Measurements from ENCODE around the gene CYB5R3. TPM values are rescaled to one million over a fixed set of nuclear protein-coding genes. Genes with fewer than 3 reads are reported as not detected.
"Not testable (repeated sequence)": the region's sequence is repeated elsewhere in the genome, so short reads cannot be mapped to it uniquely, and the experiment has no call there.

The CYB5R3 gene
- total RNA-seq, 1 donor from 2014 or later, result 87.3 TPM

DNA sequence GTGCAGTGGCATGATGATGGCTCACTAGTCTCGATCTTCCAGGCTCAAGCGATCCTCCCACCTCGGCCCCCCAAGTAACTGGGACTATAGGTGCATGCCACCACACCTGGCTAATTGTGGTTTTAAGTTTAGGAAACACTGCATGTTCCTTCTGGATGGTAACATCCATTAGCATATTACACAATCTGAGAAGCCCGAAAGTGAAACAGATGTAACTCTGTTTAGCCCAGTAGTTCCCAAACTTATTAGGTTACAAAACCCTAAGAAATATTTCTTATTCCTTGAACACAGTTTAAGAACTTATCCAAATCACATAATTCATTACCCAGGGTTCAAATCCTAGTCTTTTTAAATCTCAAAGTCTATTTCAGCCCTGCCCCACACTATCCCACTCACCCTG, 62.8 kb downstream of the CYB5R3 start:
- no peak for DNase-seq (ENCODE audit: low spot score)
- peaks cover 5% of the 10 kb centered on the region for H3K4me1 Mint-ChIP-seq (ENCODE audit: low read depth)
- H3K27ac Mint-ChIP-seq, result no peak overlapping the region
- H3K27me3 Mint-ChIP-seq (ENCODE audit: low read depth), result no peaks in the 10 kb centered on the region
- H3K9me3 Mint-ChIP-seq, result no peaks in the 10 kb centered on the region
- intact Hi-C loops (cut with micrococcal nuclease), result no loop called here
- no peak overlapping the region for H3K4me3 Mint-ChIP-seq (ENCODE audit: low read depth)
- H3K36me3 Mint-ChIP-seq (ENCODE audit: low read depth), result peaks cover 54% of the 10 kb centered on the region

DNA sequence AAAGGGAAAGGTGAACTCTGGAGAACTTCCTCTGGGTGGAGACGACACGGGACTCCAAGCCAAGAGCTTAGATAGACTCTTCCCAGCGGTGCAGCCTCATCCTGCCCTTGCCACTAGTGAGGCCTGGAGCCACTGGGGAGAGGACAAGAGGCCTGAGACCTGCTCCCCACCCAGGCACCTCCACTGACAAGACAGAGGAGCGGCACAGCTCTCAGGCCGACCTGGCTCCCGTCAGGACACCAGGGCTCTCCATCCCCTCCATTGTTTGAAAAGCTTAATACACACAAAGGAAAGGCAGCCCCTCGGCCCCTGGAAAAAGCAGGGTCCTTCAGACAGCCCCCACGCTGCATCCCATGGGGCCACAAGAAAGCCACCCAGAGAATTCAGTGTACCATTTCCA, 64.1 kb downstream of the CYB5R3 start:
- H3K9me3 Mint-ChIP-seq, result no peaks in the 10 kb centered on the region
- H3K36me3 Mint-ChIP-seq (ENCODE audit: low read depth), result peaks cover 56% of the 10 kb centered on the region
- intact Hi-C loops (cut with micrococcal nuclease), result no loop called here
- no peak overlapping the region for H3K4me3 Mint-ChIP-seq (ENCODE audit: low read depth)
- no peak for DNase-seq (ENCODE audit: low spot score)
- H3K27ac Mint-ChIP-seq, result no peak overlapping the region
- H3K27me3 Mint-ChIP-seq (ENCODE audit: low read depth), result no peaks in the 10 kb centered on the region
- H3K4me1 Mint-ChIP-seq (ENCODE audit: low read depth), result peaks cover 8% of the 10 kb centered on the region

DNA sequence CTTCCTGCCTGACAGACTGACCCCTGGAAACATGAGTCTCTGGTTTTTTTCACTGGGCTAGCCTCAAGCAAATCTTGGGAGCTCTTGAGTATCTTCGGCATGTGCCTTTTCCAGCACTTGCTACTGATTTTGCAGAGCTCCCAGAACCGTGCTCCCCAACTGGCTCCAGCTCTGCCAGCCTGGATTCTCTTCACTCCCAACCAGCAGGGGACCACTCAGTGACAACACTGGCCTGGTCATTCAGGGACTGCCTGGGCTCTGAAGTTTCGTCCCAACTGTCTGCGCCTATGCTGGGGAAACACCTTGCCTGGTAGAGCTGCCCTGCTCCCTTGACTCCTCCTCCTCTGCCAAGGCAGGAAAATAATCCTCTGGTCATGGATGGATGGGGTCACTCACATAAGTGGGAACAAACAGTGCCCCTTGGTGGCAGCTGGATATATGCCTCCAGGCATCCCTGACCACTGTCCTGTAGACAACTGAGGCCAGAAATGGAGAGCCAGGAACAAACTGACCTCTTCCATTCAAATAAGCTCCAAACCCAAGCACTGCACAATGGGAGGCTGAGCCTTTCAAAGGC, 64.7 kb downstream of the CYB5R3 start:
- H3K27ac Mint-ChIP-seq, result no peak overlapping the region
- peaks cover 8% of the 10 kb centered on the region for H3K4me1 Mint-ChIP-seq (ENCODE audit: low read depth)
- no peaks in the 10 kb centered on the region for H3K27me3 Mint-ChIP-seq (ENCODE audit: low read depth)
- H3K9me3 Mint-ChIP-seq, result no peaks in the 10 kb centered on the region
- H3K36me3 Mint-ChIP-seq (ENCODE audit: low read depth), result peaks cover 53% of the 10 kb centered on the region
- intact Hi-C loops (cut with micrococcal nuclease), result no loop called here
- DNase-seq (ENCODE audit: low spot score), result no peak
- H3K4me3 Mint-ChIP-seq (ENCODE audit: low read depth), result no peak overlapping the region

DNA sequence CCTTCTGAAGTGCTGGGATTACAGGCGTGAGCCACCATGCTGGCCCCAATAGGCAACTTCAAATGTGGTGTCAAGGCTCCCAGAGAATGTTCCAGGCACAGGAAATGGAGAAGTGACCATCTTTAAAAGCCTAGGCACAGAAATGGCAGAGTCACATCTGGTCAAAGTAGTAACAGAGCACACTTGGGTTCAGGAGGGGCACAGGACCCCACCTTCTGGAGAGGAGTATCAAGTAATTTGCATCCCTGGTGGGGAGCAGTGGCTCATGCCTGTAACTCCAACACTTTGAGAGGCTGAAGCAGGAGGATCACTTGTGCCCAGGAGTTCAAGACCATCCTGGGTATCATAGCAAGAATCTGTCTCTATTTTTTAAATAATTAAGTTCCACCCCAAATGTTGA, 66.2 kb downstream of the CYB5R3 start:
- DNase-seq (ENCODE audit: low spot score), result no peak
- Mint-ChIP-seq H3K27ac (no peak overlapping the region), H3K9me3 (no peaks in the 10 kb centered on the region), H3K4me3 (ENCODE audit: low read depth) (peak overlapping the region; percentile 62), H3K27me3 (ENCODE audit: low read depth) (no peaks in the 10 kb centered on the region), H3K4me1 (ENCODE audit: low read depth) (peaks cover 8% of the 10 kb centered on the region), H3K36me3 (ENCODE audit: low read depth) (peaks cover 56% of the 10 kb centered on the region)
- intact Hi-C loops (cut with micrococcal nuclease), result no loop called here

DNA sequence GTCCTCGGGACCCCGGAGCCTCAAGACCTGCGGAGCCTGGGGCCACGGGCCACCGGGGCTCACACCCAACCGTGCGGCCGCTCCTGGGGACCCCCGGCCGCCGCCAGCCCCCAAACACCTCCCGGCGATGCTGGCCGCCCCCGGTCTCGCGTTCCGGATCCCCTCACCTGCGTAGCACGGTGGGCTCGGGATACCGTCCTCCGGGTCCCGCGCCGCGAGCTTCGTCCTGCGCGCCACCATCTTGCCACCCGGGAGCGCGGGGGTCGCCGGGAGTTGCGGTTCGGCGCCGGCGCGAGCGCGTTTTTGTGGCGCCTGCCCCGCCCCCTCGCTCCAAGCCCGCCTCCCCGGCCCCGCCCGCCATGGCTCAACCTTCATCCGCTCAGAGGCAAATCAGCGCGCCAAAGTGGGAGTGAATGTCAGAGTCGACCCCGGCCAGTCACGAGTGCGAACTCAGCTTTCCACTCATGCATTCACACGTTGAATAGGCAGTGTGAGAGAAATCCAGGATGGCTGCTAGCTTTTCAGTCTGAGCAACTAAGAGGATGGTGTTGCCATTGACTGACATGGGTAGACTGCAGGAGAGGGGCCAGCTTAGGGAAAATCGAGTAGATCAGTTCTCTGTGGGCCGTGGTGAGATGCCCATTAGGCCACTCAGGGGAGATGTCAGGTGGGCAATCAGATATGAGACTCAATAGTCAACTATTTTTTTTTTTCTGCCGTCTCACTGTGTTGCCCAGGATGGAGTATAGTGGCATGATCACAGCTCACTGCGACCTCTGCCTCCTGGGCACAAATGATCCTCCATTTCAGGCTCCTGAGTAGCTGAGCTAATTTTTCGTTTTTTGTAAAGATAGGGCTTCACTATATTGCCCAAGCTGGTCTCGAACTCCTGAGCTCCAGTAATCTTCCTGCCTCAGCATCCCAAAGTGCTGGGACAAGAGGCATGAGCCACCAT, 67.2 kb downstream of the CYB5R3 start:
- DNase-seq (ENCODE audit: low spot score), result peak; percentile 76
- peak overlapping the region; percentile 98 for H3K4me3 Mint-ChIP-seq (ENCODE audit: low read depth)
- intact Hi-C loops (cut with micrococcal nuclease), result no loop called here
- H3K4me1 Mint-ChIP-seq (ENCODE audit: low read depth), result peaks cover 8% of the 10 kb centered on the region
- H3K27ac Mint-ChIP-seq, result peak overlapping the region; percentile 69
- no peaks in the 10 kb centered on the region for H3K9me3 Mint-ChIP-seq
- peaks cover 51% of the 10 kb centered on the region for H3K36me3 Mint-ChIP-seq (ENCODE audit: low read depth)
- no peaks in the 10 kb centered on the region for H3K27me3 Mint-ChIP-seq (ENCODE audit: low read depth)

DNA sequence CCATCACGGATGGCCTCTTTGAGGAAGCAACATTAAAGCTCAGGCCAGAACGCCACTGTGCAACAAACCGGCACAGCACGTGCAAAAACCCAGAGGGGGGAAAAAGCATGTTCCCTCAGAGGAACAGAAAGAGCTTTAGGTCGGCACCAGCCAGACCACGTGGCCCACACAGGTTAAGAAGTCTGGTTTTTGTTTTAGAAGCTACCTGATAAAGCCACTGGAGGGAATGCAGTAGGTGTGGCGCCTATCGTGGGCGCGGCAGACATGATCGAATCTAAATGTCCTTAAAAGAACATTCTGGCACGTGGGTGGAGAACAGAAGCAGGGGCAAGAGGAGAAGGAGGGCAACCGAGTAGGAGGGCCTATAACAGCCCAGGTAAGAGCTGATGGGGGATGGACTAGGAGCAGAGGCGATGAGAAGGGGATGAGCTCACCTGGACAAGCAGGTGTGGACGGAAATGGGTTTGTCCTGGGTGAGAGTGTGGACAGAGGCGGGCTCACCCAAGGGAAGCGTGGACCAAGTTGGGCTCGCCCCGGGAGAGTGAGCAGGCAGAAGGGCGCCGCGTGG, 67.9 kb downstream of the CYB5R3 start:
- H3K27ac Mint-ChIP-seq, result peak overlapping the region; percentile 92
- intact Hi-C loops (cut with micrococcal nuclease); H3K4me1 Mint-ChIP-seq (ENCODE audit: low read depth); DNase-seq (ENCODE audit: low spot score); H3K9me3 Mint-ChIP-seq; H3K27me3 Mint-ChIP-seq (ENCODE audit: low read depth): not testable (repeated sequence)
- H3K4me3 Mint-ChIP-seq (ENCODE audit: low read depth), result peak overlapping the region; percentile 98
- peaks cover 45% of the 10 kb centered on the region for H3K36me3 Mint-ChIP-seq (ENCODE audit: low read depth)

DNA sequence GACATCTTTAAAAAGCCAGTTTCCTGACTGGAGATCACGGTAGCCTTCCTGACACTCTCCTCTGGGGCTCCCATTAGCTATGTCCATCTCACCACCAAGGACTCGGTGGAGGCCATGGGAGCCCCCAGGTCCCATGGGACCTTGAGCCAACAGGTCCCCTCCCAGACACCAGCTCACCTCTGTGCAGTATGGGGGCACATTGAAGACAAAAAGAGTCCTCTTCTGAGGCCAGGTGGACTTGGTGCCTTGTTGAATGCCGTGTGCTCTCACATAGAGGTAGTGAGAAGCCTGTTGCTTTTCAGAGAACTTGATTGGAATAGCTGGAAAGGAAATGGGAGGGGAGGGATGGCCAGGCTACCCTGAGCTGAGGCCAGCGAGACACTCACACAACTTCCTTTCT, 69.2 kb downstream of the CYB5R3 start:
- Mint-ChIP-seq H3K36me3 (ENCODE audit: low read depth) (peaks cover 34% of the 10 kb centered on the region), H3K4me3 (ENCODE audit: low read depth) (peak overlapping the region; percentile 42)
- H3K27ac Mint-ChIP-seq; H3K9me3 Mint-ChIP-seq; H3K4me1 Mint-ChIP-seq (ENCODE audit: low read depth); intact Hi-C loops (cut with micrococcal nuclease); DNase-seq (ENCODE audit: low spot score); H3K27me3 Mint-ChIP-seq (ENCODE audit: low read depth): not testable (repeated sequence)

DNA sequence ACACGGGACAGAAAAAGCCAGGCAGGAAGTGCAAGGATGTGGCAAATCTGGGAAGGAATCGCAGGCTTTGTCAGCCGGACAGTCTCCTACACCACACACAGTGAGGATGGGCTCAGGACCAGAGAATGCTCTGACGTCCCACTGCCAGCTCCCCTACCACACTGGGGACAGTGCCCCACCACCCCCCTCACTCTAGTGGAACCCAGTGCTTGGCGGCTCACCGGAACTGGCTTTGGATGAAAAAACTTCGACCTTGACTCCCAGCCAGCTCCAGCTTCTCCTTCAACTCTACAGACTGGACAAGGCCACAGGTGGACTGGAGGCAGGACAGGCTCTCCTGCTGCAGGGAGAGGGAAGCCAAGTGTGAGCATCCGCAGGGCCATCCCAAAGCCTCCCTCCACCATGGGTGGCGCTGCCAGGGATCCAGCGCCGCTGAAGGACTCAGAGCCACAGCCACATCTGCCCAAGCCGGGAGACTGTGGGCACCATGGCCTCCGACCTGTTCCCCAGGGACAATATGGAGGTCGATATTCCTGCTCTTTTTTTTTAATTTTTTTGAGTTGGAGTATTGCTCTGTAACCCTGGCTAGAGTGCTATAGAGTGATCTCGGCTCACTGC, 71.5 kb downstream of the CYB5R3 start:
- intact Hi-C loops (cut with micrococcal nuclease), result no loop called here
- Mint-ChIP-seq H3K4me1 (ENCODE audit: low read depth) (peaks cover 8% of the 10 kb centered on the region), H3K9me3 (no peaks in the 10 kb centered on the region)

DNA sequence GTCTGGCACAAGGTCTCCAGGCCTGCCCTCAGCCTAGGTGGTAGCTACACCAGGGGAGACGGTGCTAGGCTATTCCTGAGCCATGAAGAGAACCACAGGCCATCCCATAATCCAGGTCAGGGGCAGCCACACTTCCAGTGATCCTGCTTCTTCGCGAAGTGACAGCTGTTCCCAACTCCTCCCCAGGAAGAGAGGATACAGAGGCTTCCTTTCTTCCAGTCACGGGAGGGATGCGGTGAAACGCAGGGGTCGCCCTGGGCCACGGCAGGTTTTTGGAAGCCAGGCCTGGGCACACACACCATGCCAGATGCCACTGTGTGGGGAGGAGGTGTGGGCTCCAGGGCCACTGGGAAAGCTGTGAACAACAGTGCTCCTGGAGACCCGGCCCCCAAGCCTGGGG, 72.1 kb downstream of the CYB5R3 start:
- H3K4me1 Mint-ChIP-seq (ENCODE audit: low read depth); DNase-seq (ENCODE audit: low spot score); H3K27ac Mint-ChIP-seq; H3K27me3 Mint-ChIP-seq (ENCODE audit: low read depth); intact Hi-C loops (cut with micrococcal nuclease); H3K9me3 Mint-ChIP-seq; H3K4me3 Mint-ChIP-seq (ENCODE audit: low read depth): not testable (repeated sequence)
- H3K36me3 Mint-ChIP-seq (ENCODE audit: low read depth), result peaks cover 32% of the 10 kb centered on the region

More for the DNA sequence above, 71.5 kb downstream of the CYB5R3 start:
- H3K27ac Mint-ChIP-seq, result no peak overlapping the region
- no peak for DNase-seq (ENCODE audit: low spot score)
- H3K36me3 Mint-ChIP-seq (ENCODE audit: low read depth), result peaks cover 32% of the 10 kb centered on the region
- H3K27me3 Mint-ChIP-seq (ENCODE audit: low read depth), result no peaks in the 10 kb centered on the region
- no peak overlapping the region for H3K4me3 Mint-ChIP-seq (ENCODE audit: low read depth)

DNA sequence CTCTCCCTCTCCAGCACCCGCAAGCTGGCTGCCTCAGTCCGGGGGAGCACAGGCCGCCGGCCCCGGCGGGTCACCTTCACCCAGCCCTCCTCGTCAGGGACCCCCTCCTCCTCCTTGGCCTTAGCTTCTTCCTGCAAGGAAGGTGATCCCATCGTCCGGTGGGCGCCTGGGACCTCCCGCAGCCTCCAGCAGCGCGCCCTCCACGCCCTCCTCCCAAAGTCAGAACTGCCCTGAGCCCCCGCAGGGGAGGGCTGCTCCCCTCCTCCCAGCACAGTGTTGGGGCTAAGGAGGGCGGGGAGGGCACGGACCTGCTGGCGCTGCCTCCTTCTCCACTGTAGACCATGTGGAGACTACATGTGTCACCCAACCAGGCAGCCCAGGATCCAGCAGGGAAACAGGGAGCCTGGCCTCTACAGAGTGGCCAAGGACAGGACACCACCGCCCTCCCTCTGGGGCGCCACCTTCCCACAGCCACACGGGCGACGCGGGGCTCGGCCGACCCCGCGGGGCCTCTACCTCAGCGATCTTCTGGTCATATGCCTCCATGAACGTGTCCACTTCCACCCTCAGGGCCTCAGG, 73.1 kb downstream of the CYB5R3 start:
- intact Hi-C loops (cut with micrococcal nuclease); H3K4me1 Mint-ChIP-seq (ENCODE audit: low read depth); DNase-seq (ENCODE audit: low spot score); H3K9me3 Mint-ChIP-seq; H3K4me3 Mint-ChIP-seq (ENCODE audit: low read depth); H3K27ac Mint-ChIP-seq; H3K27me3 Mint-ChIP-seq (ENCODE audit: low read depth): not testable (repeated sequence)
- H3K36me3 Mint-ChIP-seq (ENCODE audit: low read depth), result peaks cover 38% of the 10 kb centered on the region

DNA sequence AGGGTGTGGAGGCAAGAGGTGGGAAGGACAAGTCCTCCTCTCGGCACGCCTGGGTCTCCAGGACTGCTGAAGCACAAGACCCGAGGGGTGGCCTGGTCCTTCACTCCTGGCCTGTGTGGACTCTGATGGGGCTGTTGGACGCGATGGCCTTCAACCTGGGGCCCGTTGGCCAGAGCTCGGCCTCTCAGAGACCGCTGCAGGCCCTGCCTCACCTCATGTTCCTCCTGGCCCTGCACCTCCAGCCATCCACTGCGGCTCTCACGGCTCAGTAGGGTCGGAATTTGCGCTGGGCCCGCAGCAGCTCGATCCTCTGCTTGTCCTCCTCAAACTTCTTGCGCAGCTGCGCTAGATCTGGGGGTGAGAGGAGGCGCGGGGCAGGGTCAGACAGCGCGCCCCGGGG, 74.7 kb downstream of the CYB5R3 start:
- H3K27ac Mint-ChIP-seq; H3K9me3 Mint-ChIP-seq; intact Hi-C loops (cut with micrococcal nuclease): not testable (repeated sequence)

DNA sequence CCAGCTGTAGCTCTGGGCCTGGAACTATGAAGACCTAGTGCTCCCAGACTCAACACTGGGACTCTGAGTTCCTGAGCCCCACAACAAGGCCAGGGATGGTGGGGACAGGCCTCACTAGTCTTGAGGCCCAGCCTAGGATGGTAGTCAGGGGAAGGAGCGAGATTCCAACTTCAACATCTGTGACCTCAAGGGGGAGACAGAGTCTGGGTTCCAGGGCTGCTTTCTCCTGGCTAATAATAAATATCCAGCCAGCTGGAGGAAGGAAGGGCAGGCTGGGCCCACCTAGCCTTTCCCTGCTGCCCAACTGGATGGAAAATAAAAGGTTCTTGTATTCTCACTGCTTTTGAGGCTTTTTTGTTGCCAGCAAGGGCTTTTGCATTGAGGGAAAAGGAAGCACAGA, 75.1 kb downstream of the CYB5R3 start:
- H3K4me1 Mint-ChIP-seq (ENCODE audit: low read depth); H3K4me3 Mint-ChIP-seq (ENCODE audit: low read depth); intact Hi-C loops (cut with micrococcal nuclease); DNase-seq (ENCODE audit: low spot score); H3K27ac Mint-ChIP-seq; H3K9me3 Mint-ChIP-seq; H3K27me3 Mint-ChIP-seq (ENCODE audit: low read depth): not testable (repeated sequence)
- H3K36me3 Mint-ChIP-seq (ENCODE audit: low read depth), result peaks cover 41% of the 10 kb centered on the region

More for the DNA sequence above, 74.7 kb downstream of the CYB5R3 start:
- H3K27me3 Mint-ChIP-seq (ENCODE audit: low read depth); H3K4me1 Mint-ChIP-seq (ENCODE audit: low read depth); H3K4me3 Mint-ChIP-seq (ENCODE audit: low read depth); DNase-seq (ENCODE audit: low spot score): not testable (repeated sequence)
- peaks cover 41% of the 10 kb centered on the region for H3K36me3 Mint-ChIP-seq (ENCODE audit: low read depth)

Measured in activated T-helper 2 cell treated with anti-CD3 and anti-CD28 coated beads, Interferon-gamma antibody, Interleukin-2, Interleukin-4, amounts not matched to agents 10 μg/mL and 5 μg/mL and 100 μg/mL, durations not matched to agents 14 hours and 24 hours and 36 hours (primary cell).